Measurements from ENCODE around the gene NOX3.
"Not testable (repeated sequence)": the region's sequence is repeated elsewhere in the genome, so short reads cannot be mapped to it uniquely, and the experiment has no call there.

Gene NOX3

DNA sequence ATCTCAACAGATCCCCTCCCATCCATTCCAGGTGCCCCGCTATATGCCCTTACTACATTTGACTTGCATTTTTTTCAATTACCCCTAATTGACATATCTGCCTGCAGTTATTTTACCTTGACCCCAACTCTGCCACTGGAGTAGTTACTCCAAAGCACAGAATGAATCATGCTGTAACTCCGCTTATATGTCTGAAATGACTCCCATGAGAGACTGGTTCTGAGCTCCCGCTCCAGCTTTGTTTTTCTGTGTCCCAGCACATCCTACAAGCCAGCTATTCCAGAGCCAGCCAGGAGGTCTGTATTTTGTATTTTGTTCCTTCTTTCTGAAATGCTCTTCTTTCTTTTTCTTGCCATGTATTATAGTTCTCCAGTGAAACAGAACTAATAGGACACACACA is 10.9 kb upstream of the NOX3 start:
- TF ChIP-seq ZFX (IDR thresholded peaks at IDR 0.05): no peak
- TF ChIP-seq, protein P1, sequence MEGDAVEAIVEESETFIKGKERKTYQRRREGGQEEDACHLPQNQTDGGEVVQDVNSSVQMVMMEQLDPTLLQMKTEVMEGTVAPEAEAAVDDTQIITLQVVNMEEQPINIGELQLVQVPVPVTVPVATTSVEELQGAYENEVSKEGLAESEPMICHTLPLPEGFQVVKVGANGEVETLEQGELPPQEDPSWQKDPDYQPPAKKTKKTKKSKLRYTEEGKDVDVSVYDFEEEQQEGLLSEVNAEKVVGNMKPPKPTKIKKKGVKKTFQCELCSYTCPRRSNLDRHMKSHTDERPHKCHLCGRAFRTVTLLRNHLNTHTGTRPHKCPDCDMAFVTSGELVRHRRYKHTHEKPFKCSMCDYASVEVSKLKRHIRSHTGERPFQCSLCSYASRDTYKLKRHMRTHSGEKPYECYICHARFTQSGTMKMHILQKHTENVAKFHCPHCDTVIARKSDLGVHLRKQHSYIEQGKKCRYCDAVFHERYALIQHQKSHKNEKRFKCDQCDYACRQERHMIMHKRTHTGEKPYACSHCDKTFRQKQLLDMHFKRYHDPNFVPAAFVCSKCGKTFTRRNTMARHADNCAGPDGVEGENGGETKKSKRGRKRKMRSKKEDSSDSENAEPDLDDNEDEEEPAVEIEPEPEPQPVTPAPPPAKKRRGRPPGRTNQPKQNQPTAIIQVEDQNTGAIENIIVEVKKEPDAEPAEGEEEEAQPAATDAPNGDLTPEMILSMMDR (conservative IDR thresholded peaks at IDR 0.05): no peak
- H3K27ac ChIP-seq: no peak overlapping the region

DNA sequence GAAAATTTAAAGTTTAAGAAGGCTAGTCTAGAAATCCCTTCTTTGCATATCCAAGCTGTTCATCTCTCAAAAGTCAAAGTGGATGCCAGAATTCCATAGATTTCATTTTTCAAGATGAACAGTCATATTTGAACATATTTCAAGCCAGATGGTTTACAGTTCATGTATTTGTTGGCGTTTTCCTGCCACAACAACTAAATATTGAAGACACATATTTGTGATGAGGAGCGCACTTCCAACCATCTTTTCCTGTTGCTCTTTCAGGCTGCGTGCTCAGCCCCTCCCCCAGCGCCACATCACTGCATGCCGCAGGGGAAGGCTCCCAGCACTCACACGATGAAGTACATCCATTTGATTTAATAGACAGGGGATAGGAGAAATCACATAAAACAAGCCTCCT is 5.9 kb upstream of the NOX3 start:
- TF ChIP-seq, protein P1 (conservative IDR thresholded peaks at IDR 0.05): no peak
- TF ChIP-seq ZFX (IDR thresholded peaks at IDR 0.05): no peak
- H3K27ac ChIP-seq: no peak overlapping the region

DNA sequence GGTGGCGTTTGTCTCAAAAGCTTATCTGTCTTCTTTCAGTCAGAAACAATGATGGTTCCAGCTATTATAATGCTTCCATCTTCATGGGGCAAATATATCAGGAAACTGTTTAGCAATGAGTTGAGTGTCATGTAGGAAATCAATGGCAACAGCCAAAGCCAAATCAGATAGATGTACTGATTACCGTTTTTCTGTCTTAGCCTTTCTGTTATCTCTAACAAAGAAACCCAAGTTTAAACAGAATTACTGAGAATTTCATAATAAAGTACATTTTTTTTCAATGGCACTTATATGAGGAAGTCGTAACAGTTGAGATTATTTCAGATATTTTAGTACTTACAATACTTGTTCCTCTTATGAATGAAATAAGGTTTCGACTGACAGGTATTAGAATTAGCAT is 1.2 kb downstream of the NOX3 start:
- H3K27ac ChIP-seq: no peak overlapping the region
- TF ChIP-seq, protein P1 (conservative IDR thresholded peaks at IDR 0.05): no peak
- no peak for TF ChIP-seq ZFX (IDR thresholded peaks at IDR 0.05)

DNA sequence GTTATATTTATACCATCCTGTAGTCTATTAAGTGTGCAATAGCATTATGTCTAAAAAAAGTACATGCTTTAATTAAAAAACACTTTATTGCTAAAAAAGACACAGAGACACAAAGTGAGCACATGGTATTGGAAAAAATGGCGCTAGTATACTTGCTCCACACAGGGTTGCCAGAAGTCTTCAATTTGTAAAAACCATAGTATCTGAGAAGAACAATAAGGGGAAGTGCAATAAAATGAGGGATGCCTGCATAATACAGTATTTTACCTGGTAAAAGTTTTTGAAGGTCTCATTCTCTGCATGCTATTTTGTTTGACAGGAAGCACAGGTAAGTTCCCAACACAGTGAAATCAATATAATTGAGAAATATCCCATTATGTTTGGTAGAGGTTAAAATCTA is 1.6 kb downstream of the NOX3 start:
- TF ChIP-seq, protein P1 (conservative IDR thresholded peaks at IDR 0.05): no peak
- TF ChIP-seq ZFX (IDR thresholded peaks at IDR 0.05): no peak
- no peak overlapping the region for H3K27ac ChIP-seq

DNA sequence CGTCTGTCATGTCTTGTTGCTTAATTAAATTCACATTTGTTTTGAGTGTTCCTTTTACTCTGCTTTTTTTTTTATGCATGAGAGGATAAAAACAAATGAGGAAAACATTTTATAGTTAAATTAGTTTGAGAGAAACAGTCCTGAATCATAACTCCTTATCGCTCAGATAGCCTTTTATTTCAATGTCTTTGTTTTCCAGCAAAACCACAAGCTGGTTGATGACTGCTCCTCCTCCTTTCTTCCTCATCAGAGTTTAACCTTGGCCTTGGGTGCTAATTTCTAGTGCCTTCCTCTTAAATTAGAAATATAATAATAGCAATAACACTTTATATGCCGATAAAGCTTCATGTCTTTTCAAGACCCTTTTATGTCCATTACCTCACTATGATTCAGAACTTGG is 3.1 kb downstream of the NOX3 start:
- H3K27ac ChIP-seq: no peak overlapping the region
- TF ChIP-seq ZFX (IDR thresholded peaks at IDR 0.05): no peak
- TF ChIP-seq, protein P1 (conservative IDR thresholded peaks at IDR 0.05): no peak

DNA sequence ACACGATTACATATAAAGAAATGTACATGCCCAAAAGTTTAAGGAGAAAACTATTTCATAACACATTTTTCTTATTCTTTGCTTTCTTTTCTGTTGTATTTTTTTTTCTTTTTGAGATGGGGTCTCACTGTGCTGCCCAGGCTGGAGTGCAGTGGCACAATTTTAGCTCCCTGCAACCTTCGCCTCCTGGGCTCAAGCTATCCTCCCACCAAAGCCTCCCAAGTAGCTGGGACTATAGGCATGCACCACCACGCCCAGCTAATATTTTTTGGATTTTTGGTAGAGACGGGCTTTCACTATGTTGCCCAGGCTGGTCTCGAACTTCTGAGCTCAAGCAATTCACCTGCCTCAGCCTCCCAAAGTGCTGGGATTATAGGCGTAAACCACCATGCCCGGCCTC is 4.1 kb downstream of the NOX3 start:
- not testable (repeated sequence) for H3K27ac ChIP-seq

DNA sequence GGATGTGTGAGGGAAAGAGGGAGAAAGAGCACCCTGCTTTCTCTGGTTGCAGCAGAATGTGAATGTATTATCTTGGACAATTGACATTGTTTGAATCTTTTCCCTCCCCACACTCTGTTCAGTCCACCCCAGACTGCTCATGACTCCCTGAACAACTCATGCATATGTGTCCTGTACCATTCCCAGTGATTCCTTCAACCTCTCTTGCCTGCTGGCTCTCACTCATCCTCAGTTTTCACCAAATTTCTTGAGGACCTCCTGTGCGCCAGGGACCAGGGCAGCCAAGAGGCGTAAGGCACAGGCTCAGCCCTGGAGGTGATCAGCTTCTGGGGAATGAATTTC is 5.4 kb downstream of the NOX3 start:
- TF ChIP-seq, protein P1 (conservative IDR thresholded peaks at IDR 0.05): no peak
- TF ChIP-seq ZFX (IDR thresholded peaks at IDR 0.05): no peak
- H3K27ac ChIP-seq: no peak overlapping the region

DNA sequence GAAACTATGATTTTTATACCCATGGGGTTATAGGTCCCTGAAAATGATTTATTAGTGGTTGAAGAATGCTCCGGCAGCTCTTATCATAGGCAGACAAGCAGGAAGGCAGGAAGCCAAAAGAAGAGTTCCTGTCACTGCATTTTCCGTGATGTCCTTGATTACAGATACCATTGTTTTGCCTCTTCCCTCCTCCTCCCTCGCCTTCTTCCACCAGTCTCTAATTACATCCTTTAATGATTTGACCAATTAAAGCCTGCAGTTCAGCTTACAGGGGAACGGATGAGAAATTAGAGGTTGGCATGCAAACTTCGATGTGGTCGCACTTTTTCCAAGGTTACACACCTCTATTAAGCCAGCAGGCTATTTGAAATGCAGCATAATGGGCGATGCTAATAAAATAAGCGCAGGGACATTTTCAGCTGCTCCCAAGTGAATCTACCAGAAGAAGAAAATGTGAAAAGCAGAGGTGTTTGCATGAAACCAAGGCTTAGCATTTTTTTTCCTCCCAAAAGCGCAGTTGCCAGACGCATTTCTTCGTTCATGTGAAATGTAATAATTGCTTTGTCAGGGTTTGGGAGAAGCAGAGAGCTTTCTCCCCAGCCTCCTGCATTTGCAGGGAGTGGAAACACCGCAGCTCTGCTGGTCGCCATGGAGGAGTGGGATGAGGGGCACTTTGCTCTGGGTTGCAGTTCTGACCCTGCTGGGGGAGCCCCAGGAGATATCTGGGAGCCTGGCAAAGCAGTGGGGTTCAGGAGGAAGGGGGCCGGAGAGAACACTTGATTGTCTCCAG is 6.0 kb downstream of the NOX3 start:
- TF ChIP-seq, protein P1 (conservative IDR thresholded peaks at IDR 0.05): no peak
- no peak for TF ChIP-seq ZFX (IDR thresholded peaks at IDR 0.05)
- no peak overlapping the region for H3K27ac ChIP-seq

Data from C4-2B (cell line).